ENCODE results near the gene PROX1. TPM values are rescaled to one million over a fixed set of nuclear protein-coding genes. Genes with fewer than 3 reads are reported as not detected.

PROX1 gene
- total and polyA plus RNA-seq, 2 of the 4 experiments (the other 2 are of a cell fraction): under 0.01 to 0.02 TPM

DNA sequence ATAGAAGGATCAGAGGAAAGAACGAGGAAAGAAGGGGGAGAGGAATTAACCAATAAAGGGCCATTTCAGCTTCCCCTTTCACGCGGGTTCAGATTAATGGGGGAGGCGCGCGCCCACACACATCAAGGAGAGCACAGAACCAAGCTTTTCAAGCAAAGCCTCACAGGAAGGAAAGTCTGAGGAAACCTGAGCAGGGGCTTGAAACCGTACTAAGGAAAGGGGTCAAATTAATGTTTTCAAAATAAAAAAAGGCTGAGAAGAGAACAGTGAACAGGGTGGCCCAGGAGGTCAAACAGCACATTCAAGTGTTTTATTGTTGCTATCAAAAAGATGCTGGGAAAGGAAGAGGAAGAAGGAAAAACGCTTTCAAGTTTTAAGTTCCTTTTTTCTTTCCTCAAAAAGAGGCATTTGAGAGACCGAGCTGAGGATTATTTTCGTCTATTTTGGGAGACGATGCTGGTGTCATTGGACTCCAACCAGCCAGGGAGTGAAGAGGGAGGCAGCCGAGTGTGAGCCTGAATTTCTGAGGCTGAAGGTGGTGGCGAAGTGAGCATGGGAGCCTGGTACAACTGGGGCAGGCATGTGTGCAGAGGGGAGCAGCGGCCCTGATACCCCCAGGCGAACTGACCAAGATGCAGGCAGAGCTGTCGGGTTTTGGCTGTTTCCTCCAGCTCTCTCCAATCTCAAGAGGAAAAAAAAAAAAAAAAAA, 88.4 kb downstream of the PROX1 start:
- H2BK120ac ChIP-seq (ENCODE audit: low read depth, low read length): no peak overlapping the region
- no peak overlapping the region for H3K56ac ChIP-seq (ENCODE audit: extremely low read depth, insufficient read depth, low read length)
- no peaks in the 10 kb centered on the region for H3K36me3 ChIP-seq (ENCODE audit: control insufficient read depth, insufficient read depth, low read length)
- no peak overlapping the region for H3K9ac ChIP-seq (ENCODE audit: low read depth, low read length)
- H2BK5ac ChIP-seq (ENCODE audit: low read depth, low read length, poor library complexity, severe bottlenecking): no peak overlapping the region
- H3K9me3 ChIP-seq (ENCODE audit: control insufficient read depth, insufficient read depth, low read length): no peaks in the 10 kb centered on the region
- H3K14ac ChIP-seq (replicated peaks; ENCODE audit: low read depth, low read length): no peak overlapping the region
- peaks cover 4% of the 10 kb centered on the region for H3K27me3 ChIP-seq (ENCODE audit: control insufficient read depth, insufficient read depth, low read length)
- H3K18ac ChIP-seq (ENCODE audit: low read depth, low read length): no peak overlapping the region
- dilution Hi-C loops (cut with HindIII; ENCODE audit: low sequenced_read_pairs, unreplicated experiment): no loop called here
- no peak overlapping the region for H3K4me2 ChIP-seq (ENCODE audit: low read depth, low read length)
- no peak for TF ChIP-seq MXI1 (IDR thresholded peaks at IDR 0.05; ENCODE audit: borderline replicate concordance, low read depth, low read length)
- no peak for TF ChIP-seq MAFK (IDR thresholded peaks at IDR 0.05; ENCODE audit: low read depth, low read length)
- TF ChIP-seq RAD21 (IDR thresholded peaks at IDR 0.05; ENCODE audit: low read length): no peak
- TF ChIP-seq FOS (IDR thresholded peaks at IDR 0.05; ENCODE audit: low read depth, low read length): no peak
- no peak for TF ChIP-seq RCOR1 (IDR thresholded peaks at IDR 0.05; ENCODE audit: insufficient replicate concordance, low read length)
- TF ChIP-seq POLR2A (IDR thresholded peaks at IDR 0.05; ENCODE audit: low read depth, low read length): no peak
- ChIA-PET POLR2A (ENCODE audit: unreplicated experiment) (no interaction called here), CTCF (no interaction called here)
- DNase-seq: no peak
- no peak overlapping the region for H2AFZ ChIP-seq (replicated peaks; ENCODE audit: low read length, poor library complexity)
- no peak overlapping the region for H3K23ac ChIP-seq (ENCODE audit: low read depth, low read length)
- H3K4me1 ChIP-seq (ENCODE audit: control insufficient read depth, insufficient read depth, low read length): no peaks in the 10 kb centered on the region
- no peak overlapping the region for H4K91ac ChIP-seq (ENCODE audit: insufficient read depth, low read depth, low read length)
- intact Hi-C loops (cut with micrococcal nuclease): no loop called here
- 7% methylated on average over 3 of the region's 16 CpGs; no CpG with 5 or more reads in 1 of the 2 experiments for WGBS, 2 experiments (ENCODE audit: extremely low coverage in 2 of 2, insufficient read length in 1 of 2)
- no peak overlapping the region for H2BK15ac ChIP-seq (ENCODE audit: low read depth, low read length)
- H2AK5ac ChIP-seq (ENCODE audit: low read depth, low read length): no peak overlapping the region
- no peak overlapping the region for H3K4ac ChIP-seq (ENCODE audit: low read depth, low read length)
- ATAC-seq (ENCODE audit: low read depth): no peak
- H3K79me1 ChIP-seq (ENCODE audit: low read depth in 1 of 2, low read length in 2 of 2): no peaks in the 10 kb centered on the region
- no peak overlapping the region for H3K4me3 ChIP-seq (ENCODE audit: insufficient read depth, low read depth, low read length)
- in situ Hi-C loops (cut with MboI; ENCODE audit: low sequenced_read_pairs): no loop called here
- no TSS peak for BruUV-seq (replicated peaks)
- no peaks in the 10 kb centered on the region for H3K9me1 ChIP-seq (ENCODE audit: insufficient read depth, low read length)
- H4K8ac ChIP-seq (ENCODE audit: low read depth in 2 of 2, low read length in 2 of 2): no peak overlapping the region
- H4K20me1 ChIP-seq (ENCODE audit: insufficient read depth, low read length): no peaks in the 10 kb centered on the region
- no peak overlapping the region for H4K5ac ChIP-seq (ENCODE audit: low read depth, low read length)
- H2BK20ac ChIP-seq (ENCODE audit: low read depth, low read length): no peak overlapping the region
- H2AK9ac ChIP-seq (replicated peaks; ENCODE audit: low read depth, low read length, poor library complexity): no peak overlapping the region
- H3K27ac ChIP-seq (ENCODE audit: insufficient read depth, low read length): no peak overlapping the region

Data from IMR-90 (cell line).